ENCODE data around the gene PRDX4.
A peak's percentile ranks its signal among the peaks of the same experiment; 100 is the strongest.
"Not testable (repeated sequence)": the region's sequence is repeated elsewhere in the genome, so short reads cannot be mapped to it uniquely, and the experiment has no call there.

The PRDX4 gene

GRCh38 chrX:23668335-23668734, 1.0 kb downstream of the PRDX4 start:
- Histone ChIP-seq H3K27ac (ENCODE audit: low read length) (peak overlapping the region; percentile 90), H3K4me3 (ENCODE audit: low read length) (peak overlapping the region; percentile 97), H3K36me3 (replicated peaks; ENCODE audit: low read depth, low read length) (peaks cover 19% of the 10 kb centered on the region), H3K79me2 (ENCODE audit: low read length) (peaks cover 53% of the 10 kb centered on the region), H3K4me2 (ENCODE audit: low read length) (peak overlapping the region; percentile 87), H3K9ac (ENCODE audit: low read length) (peak overlapping the region; percentile 98), H2AFZ (ENCODE audit: low read depth, low read length) (no peak overlapping the region), H3K9me3 (ENCODE audit: insufficient read depth, low read length) (no peaks in the 10 kb centered on the region), H3K4me1 (ENCODE audit: low read length) (peaks cover 31% of the 10 kb centered on the region), H4K20me1 (ENCODE audit: insufficient read depth, low read length) (0 out of 2 replicates have a peak, but pooled peaks cover 7% of the 10 kb centered on the region), H3K27me3 (ENCODE audit: low read depth, low read length) (no peaks in the 10 kb centered on the region)
- no peak for TF ChIP-seq EZH2phosphoT487 (IDR thresholded peaks at IDR 0.05; ENCODE audit: low read depth)
- TF ChIP-seq, protein P1, sequence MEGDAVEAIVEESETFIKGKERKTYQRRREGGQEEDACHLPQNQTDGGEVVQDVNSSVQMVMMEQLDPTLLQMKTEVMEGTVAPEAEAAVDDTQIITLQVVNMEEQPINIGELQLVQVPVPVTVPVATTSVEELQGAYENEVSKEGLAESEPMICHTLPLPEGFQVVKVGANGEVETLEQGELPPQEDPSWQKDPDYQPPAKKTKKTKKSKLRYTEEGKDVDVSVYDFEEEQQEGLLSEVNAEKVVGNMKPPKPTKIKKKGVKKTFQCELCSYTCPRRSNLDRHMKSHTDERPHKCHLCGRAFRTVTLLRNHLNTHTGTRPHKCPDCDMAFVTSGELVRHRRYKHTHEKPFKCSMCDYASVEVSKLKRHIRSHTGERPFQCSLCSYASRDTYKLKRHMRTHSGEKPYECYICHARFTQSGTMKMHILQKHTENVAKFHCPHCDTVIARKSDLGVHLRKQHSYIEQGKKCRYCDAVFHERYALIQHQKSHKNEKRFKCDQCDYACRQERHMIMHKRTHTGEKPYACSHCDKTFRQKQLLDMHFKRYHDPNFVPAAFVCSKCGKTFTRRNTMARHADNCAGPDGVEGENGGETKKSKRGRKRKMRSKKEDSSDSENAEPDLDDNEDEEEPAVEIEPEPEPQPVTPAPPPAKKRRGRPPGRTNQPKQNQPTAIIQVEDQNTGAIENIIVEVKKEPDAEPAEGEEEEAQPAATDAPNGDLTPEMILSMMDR (IDR thresholded peaks at IDR 0.05; ENCODE audit: low read depth, low read length) = no peak

DNA sequence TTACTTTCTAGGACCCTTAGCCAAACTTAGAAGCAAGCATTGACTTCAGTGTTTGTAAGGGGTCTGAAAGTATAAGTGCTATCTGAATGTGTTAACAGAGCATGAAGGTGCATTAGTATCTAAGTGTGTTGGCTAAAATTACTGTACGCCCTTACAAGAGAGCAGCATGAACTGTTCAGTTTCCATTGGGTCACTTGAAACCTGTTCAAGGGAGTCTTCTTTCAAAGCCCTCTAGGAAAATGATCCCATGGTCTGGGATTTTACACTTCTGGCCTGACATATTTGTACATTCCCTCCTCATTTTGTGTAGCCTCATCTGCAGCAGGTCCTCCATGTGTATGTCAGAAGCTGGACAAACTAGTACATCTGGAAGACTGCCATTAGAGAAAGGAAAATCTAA, 3.2 kb downstream of the PRDX4 start:
- Histone ChIP-seq H3K4me1 (ENCODE audit: low read length) (peaks cover 20% of the 10 kb centered on the region), H3K79me2 (ENCODE audit: low read length) (peaks cover 57% of the 10 kb centered on the region), H3K36me3 (replicated peaks; ENCODE audit: low read depth, low read length) (peaks cover 23% of the 10 kb centered on the region), H3K4me2 (ENCODE audit: low read length) (no peak overlapping the region), H3K4me3 (ENCODE audit: low read length) (no peak overlapping the region), H4K20me1 (ENCODE audit: insufficient read depth, low read length) (0 out of 2 replicates have a peak, but pooled peaks cover 7% of the 10 kb centered on the region), H3K9ac (ENCODE audit: low read length) (no peak overlapping the region), H3K27me3 (ENCODE audit: low read depth, low read length) (no peaks in the 10 kb centered on the region), H3K9me3 (ENCODE audit: insufficient read depth, low read length) (no peaks in the 10 kb centered on the region), H2AFZ (ENCODE audit: low read depth, low read length) (no peak overlapping the region), H3K27ac (ENCODE audit: low read length) (no peak overlapping the region)
- TF ChIP-seq, protein P1 (IDR thresholded peaks at IDR 0.05; ENCODE audit: low read depth, low read length) = no peak

DNA sequence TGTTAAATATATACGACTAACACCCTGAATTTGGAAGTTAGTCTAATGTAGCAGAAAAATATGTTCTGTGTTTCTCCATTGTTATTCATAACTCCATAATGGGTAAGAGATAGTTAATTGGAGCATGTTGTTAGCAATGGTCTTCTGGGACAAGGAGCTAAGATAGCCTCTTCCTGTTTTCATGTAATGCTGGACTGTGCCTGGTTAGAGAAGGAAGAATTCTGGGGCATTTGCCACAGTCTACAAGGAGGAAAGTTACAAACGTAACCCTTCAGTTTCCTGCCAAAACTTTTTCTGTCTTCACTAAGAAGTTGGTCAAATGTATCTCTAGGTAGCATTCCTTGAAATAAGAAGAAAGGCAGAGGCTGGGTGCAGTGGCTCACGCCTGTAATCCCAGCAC, 5.8 kb downstream of the PRDX4 start:
- TF ChIP-seq EZH2phosphoT487 (IDR thresholded peaks at IDR 0.05; ENCODE audit: low read depth) = no peak
- TF ChIP-seq, protein P1 (IDR thresholded peaks at IDR 0.05; ENCODE audit: low read depth, low read length) = no peak
- Histone ChIP-seq H3K4me1 (ENCODE audit: low read length) (peaks cover 8% of the 10 kb centered on the region), H2AFZ (ENCODE audit: low read depth, low read length) (no peak overlapping the region), H3K36me3 (replicated peaks; ENCODE audit: low read depth, low read length) (peaks cover 34% of the 10 kb centered on the region), H3K4me3 (ENCODE audit: low read length) (no peak overlapping the region), H3K79me2 (ENCODE audit: low read length) (peaks cover 53% of the 10 kb centered on the region), H3K4me2 (ENCODE audit: low read length) (no peak overlapping the region), H3K9me3 (ENCODE audit: insufficient read depth, low read length) (no peaks in the 10 kb centered on the region), H3K27ac (ENCODE audit: low read length) (no peak overlapping the region), H3K9ac (ENCODE audit: low read length) (no peak overlapping the region), H3K27me3 (ENCODE audit: low read depth, low read length) (no peaks in the 10 kb centered on the region), H4K20me1 (ENCODE audit: insufficient read depth, low read length) (0 out of 2 replicates have a peak, but pooled peaks cover 7% of the 10 kb centered on the region)

GRCh38 chrX:23676486-23676885, 9.2 kb downstream of the PRDX4 start:
- not testable (repeated sequence) for H3K27ac ChIP-seq (ENCODE audit: low read length); H4K20me1 ChIP-seq (ENCODE audit: insufficient read depth, low read length); H3K4me2 ChIP-seq (ENCODE audit: low read length); H3K4me3 ChIP-seq (ENCODE audit: low read length); H3K27me3 ChIP-seq (ENCODE audit: low read depth, low read length); H3K9me3 ChIP-seq (ENCODE audit: insufficient read depth, low read length); H3K9ac ChIP-seq (ENCODE audit: low read length); H2AFZ ChIP-seq (ENCODE audit: low read depth, low read length); H3K4me1 ChIP-seq (ENCODE audit: low read length)
- H3K79me2 ChIP-seq (ENCODE audit: low read length) = peaks cover 19% of the 10 kb centered on the region
- peaks cover 29% of the 10 kb centered on the region for H3K36me3 ChIP-seq (replicated peaks; ENCODE audit: low read depth, low read length)

- H3K4me3 ChIP-seq (ENCODE audit: low read length) = no peak overlapping the region
- H3K36me3 ChIP-seq (replicated peaks; ENCODE audit: low read depth, low read length) = no peaks in the 10 kb centered on the region
- no peak overlapping the region for H2AFZ ChIP-seq (ENCODE audit: low read depth, low read length)
- H3K27ac ChIP-seq (ENCODE audit: low read length) = no peak overlapping the region
- TF ChIP-seq, protein P1 (IDR thresholded peaks at IDR 0.05; ENCODE audit: low read depth, low read length) = no peak
- no peaks in the 10 kb centered on the region for H3K9me3 ChIP-seq (ENCODE audit: insufficient read depth, low read length)
- no peaks in the 10 kb centered on the region for H3K27me3 ChIP-seq (ENCODE audit: low read depth, low read length)
- no peaks in the 10 kb centered on the region; the same call in 1 of the 2 replicates for H3K4me1 ChIP-seq (ENCODE audit: low read length)
- H3K79me2 ChIP-seq (ENCODE audit: low read length) = no peaks in the 10 kb centered on the region
- H3K9ac ChIP-seq (ENCODE audit: low read length) = no peak overlapping the region
- H3K4me2 ChIP-seq (ENCODE audit: low read length) = no peak overlapping the region
- H4K20me1 ChIP-seq (ENCODE audit: insufficient read depth, low read length) = no peaks in the 10 kb centered on the region
Measured at GRCh38 chrX:23692166-23692565, 24.9 kb downstream of the PRDX4 start.
